HepG2 (cell line): ENCODE results near the gene AMPD2. TPM values are rescaled to one million over a fixed set of nuclear protein-coding genes. Genes with fewer than 3 reads are reported as not detected.
A peak's percentile ranks its signal among the peaks of the same experiment; 100 is the strongest.

Source experiments
- ATAC-seq: fragments of 200-7000 bp; cut with Tn5 transposase; 3 replicates; pipeline ENCODE4 v1.9.1; 2020; ENCODE audit warnings: mild to moderate bottlenecking, moderate library complexity
- BruUV-seq: library from RNA; stranded (reverse); fragments of 400-500 nt; replicated peaks from 2 replicates; lab custom pipeline; 2021; lab: Mats Ljungman, UMichigan
- CTCF ChIA-PET: fragments of 300-600 bp; formaldehyde crosslinking; extraction: SDS; loops from one replicate; lab custom pipeline; 2021; ENCODE audit warnings: low total read pairs, inconsistent platforms, low intra/inter-chr PET ratio; lab: Yijun Ruan, JAX
- POLR2A ChIA-PET: fragments of 350-600 bp; sonication (Branson Sonifier 250); formaldehyde crosslinking; loops from one replicate; lab custom pipeline; 2020; ENCODE audit warnings: antibody characterized with exemption, inconsistent platforms; lab: Yijun Ruan, JAX
- DNase-seq: peaks from one replicate; pipeline ENCODE4 v3.0.0-alpha.2; 2015; ENCODE audit warnings: low spot score
- FAIRE-seq: peaks from 3 replicates; lab custom pipeline; 2011; peaks lifted over from hg19 to GRCh38; lab: Jason Lieb, UNC
- H2AFZ ChIP-seq: one replicate; pipeline ENCODE4 v1.6.1; 2011; ENCODE audit warnings: low read length, inconsistent platforms
- H3K27ac ChIP-seq: fragments of 300-600 bp; 3 replicates; pipeline ENCODE4 v1.8.0; 2011; ENCODE audit warnings: mixed run types, mild to moderate bottlenecking, mixed read lengths, low read length, inconsistent platforms; ENCODE audit not compliant: insufficient read depth; ENCODE audit errors: extremely low read length
- H3K27me3 ChIP-seq, 2 experiments: fragments of 200-600 bp in 1 of 2; 2 replicates in 1 of 2; 3 replicates in 1 of 2; pipeline versions ENCODE4 v1.6.0 to v1.8.0; 2011; ENCODE audit warnings: low read length in 2 of 2, mild to moderate bottlenecking in 2 of 2, moderate library complexity in 2 of 2, inconsistent platforms in 1 of 2; ENCODE audit not compliant: insufficient read depth in 2 of 2, control insufficient read depth in 1 of 2
- H3K36me3 ChIP-seq, 2 experiments: fragments of 200-600 bp in 1 of 2; replicated peaks in 1 of 2; 2 replicates in 1 of 2; 3 replicates in 1 of 2; pipeline versions ENCODE4 v1.5.1 to v1.8.0; 2011; ENCODE audit warnings: low read length in 2 of 2, inconsistent platforms in 1 of 2; ENCODE audit not compliant: insufficient read depth in 2 of 2, control insufficient read depth in 1 of 2
- H3K4me1 ChIP-seq: 2 replicates; pipeline ENCODE4 v1.5.1; 2012; ENCODE audit warnings: low read length, inconsistent platforms; ENCODE audit not compliant: insufficient read depth
- H3K4me2 ChIP-seq: 2 replicates; pipeline ENCODE4 v1.6.0; 2011; ENCODE audit warnings: low read depth, low read length, inconsistent platforms
- H3K4me3 ChIP-seq, 3 experiments: fragments of 200-600 bp in 1 of 3; sonication (generic), shearing (Covaris generic) in 1 of 3; replicated peaks in 1 of 3; 2 replicates each; pipeline ENCODE4 v1.5.1; 2011 to 2016; ENCODE audit warnings: low read length in 3 of 3, inconsistent platforms in 2 of 3, low read depth in 2 of 3, mild to moderate bottlenecking in 2 of 3, control low read depth in 1 of 3, mixed read lengths in 1 of 3; ENCODE audit not compliant: insufficient read depth in 1 of 3
- H3K79me2 ChIP-seq: one replicate; pipeline ENCODE4 v1.6.1; 2011; ENCODE audit warnings: low read length, inconsistent platforms; ENCODE audit not compliant: insufficient read depth
- H3K9ac ChIP-seq: 2 replicates; pipeline ENCODE4 v1.6.0; 2011; ENCODE audit warnings: mild to moderate bottlenecking, low read depth, low read length, inconsistent platforms; ENCODE audit not compliant: insufficient read depth
- H3K9me3 ChIP-seq: 2 replicates; pipeline ENCODE4 v1.5.1; 2012; ENCODE audit warnings: mild to moderate bottlenecking, low read length
- H4K20me1 ChIP-seq: 2 replicates; pipeline ENCODE4 v1.6.0; 2011; ENCODE audit warnings: inconsistent platforms, mild to moderate bottlenecking, low read length, moderate library complexity; ENCODE audit not compliant: insufficient read depth
- CEBPB ChIP-seq: IDR thresholded peaks from 2 replicates; pipeline ENCODE4 v1.6.1; 2011; ENCODE audit warnings: low read depth, low read length, improper control_type of control experiment, borderline replicate concordance
- SOX13 ChIP-seq, 3 experiments: fragments of 450-650 bp in 1 of 3; sonication (generic) in 1 of 3; formaldehyde crosslinking in 1 of 3; IDR thresholded peaks in 2 of 3; conservative IDR thresholded peaks in 1 of 3; 2 replicates each; pipeline versions ENCODE4 v1.5.0 to v1.6.1; 2016 to 2020; ENCODE audit warnings: antibody characterized with exemption in 1 of 3, mild to moderate bottlenecking in 1 of 3, missing compliant biosample characterization in 1 of 3, missing genetic modification reagents in 1 of 3, moderate library complexity in 1 of 3
- ZBTB21 ChIP-seq: sonication (generic); formaldehyde crosslinking; IDR thresholded peaks from 2 replicates; pipeline ENCODE4 v1.4.0; 2020; ENCODE audit warnings: missing genetic modification reagents
- ZNF446 ChIP-seq: sonication (generic); formaldehyde crosslinking; IDR thresholded peaks from 2 replicates; pipeline ENCODE4 v1.5.0; 2020; ENCODE audit warnings: mild to moderate bottlenecking, missing genetic modification reagents
- ZNF556 ChIP-seq: sonication (generic); formaldehyde crosslinking; IDR thresholded peaks from 2 replicates; pipeline ENCODE4 v1.4.0; 2020; ENCODE audit warnings: mild to moderate bottlenecking, missing genetic modification reagents, borderline replicate concordance
- WGBS: methylation state at CpG from one replicate; pipeline ENCODE4 v1.1.6; 2017; ENCODE audit warnings: low lambda C conversion rate; 5-methylcytosine and 5-hydroxymethylcytosine counted together
- in situ Hi-C: cut with HindIII; loops from 2 replicates; pipeline ENCODE4 v1.10.0; 2017; ENCODE audit warnings: low pct_unique_long_range_greater_than_20kb; ENCODE audit not compliant: extremely low pct_ligation_motif_present
- intact Hi-C: fragments of 100-400 bp; cut with micrococcal nuclease; formaldehyde crosslinking; loops from one replicate; pipeline ENCODE4 v1.10.0; 2022; ENCODE audit not compliant: unreplicated experiment
- polyA plus RNA-seq, 8 experiments: library from polyadenylated mRNA; depleted of rRNA in 3 of 8; stranded (reverse) in 7 of 8; unstranded in 1 of 8; fragments of >200 nt; fragmentation: Illumina TruSeq in 4 of 8; extraction: Trizol in 4 of 8; gene quantifications; 2 replicates each; pipeline versions ENCODE4 v1.2.1 to v1.2.3, GENCODE V29; 2011 to 2016; ENCODE audit warnings: low read depth in 4 of 8, missing spikeins in 1 of 8, mixed read lengths in 1 of 8; ENCODE audit not compliant: insufficient read depth in 1 of 8
- total RNA-seq, 5 experiments: library from RNA; depleted of rRNA; stranded (reverse); fragments of >200 nt; fragmentation: Illumina TruSeq; extraction: Trizol; gene quantifications; 2 replicates each; pipeline ENCODE4 v1.2.3, GENCODE V29; 2016; ENCODE audit warnings: low read depth in 1 of 5
- TF ChIP-seq, protein P1 (sequence below): sonication (generic); formaldehyde crosslinking; conservative IDR thresholded peaks from 2 replicates; pipeline ENCODE4 v1.8.0; 2022; ENCODE audit warnings: mild to moderate bottlenecking, moderate library complexity, missing genetic modification reagents
- TF ChIP-seq, protein P2 (sequence below): IDR thresholded peaks from 2 replicates; pipeline ENCODE4 v1.6.1; 2016; ENCODE audit warnings: control low read depth
- TF ChIP-seq, protein P3 (sequence below): sonication (generic); formaldehyde crosslinking; IDR thresholded peaks from 2 replicates; pipeline ENCODE4 v1.5.1; 2020; ENCODE audit warnings: mild to moderate bottlenecking, missing genetic modification reagents

Gene AMPD2
- total and polyA plus RNA-seq, 2 of the 13 experiments (the other 11 are each of a cell fraction or from before 2014, with no cell fraction given) = 62.3 to 82.0 TPM

DNA sequence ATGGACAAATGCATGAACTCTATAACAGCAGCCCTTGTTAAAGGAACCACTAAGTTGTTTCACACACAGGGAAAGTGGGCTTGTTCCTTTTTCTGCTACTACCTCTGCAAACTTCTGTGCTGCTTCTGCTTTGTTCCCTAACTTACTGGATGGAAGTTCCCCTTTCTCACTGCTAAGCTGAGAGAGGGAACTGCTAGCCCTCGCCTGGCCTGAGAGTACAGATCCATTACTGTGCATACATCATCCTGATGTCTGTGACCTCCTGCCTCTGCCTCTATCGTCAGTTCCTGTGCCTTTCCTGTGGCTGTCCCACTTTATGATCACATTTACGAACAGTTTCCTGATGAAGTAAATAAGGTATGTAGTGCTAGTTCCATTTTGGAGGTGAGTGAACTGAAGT is 3.8 kb upstream of the AMPD2 start:
- in situ Hi-C loops = no loop called here
- Histone ChIP-seq H3K27ac (no peak overlapping the region), H3K4me2 (peak overlapping the region; percentile 69), H4K20me1 (peaks cover under 1% of the 10 kb centered on the region; the same call in 1 of the 2 replicates)
- WGBS = 11% methylated on average over 3 of the region's 3 CpGs
- FAIRE-seq = peak; percentile 42
- TF ChIP-seq ZBTB21 (CRISPR knock-in tag) = peak; percentile 81
- no peak for TF ChIP-seq ZNF446 (CRISPR knock-in tag)
- TF ChIP-seq, all 625 proteins: peak for 1
- H3K36me3 ChIP-seq = no peaks in the 10 kb centered on the region
- no TSS peak for BruUV-seq
- ATAC-seq (no peak), DNase-seq (no peak)
- intact Hi-C loops = loop anchor here (1.0 kb wide), 1 partner anchor 41 kb away; no protein-coding TSS in a partner anchor
- H3K9me3 ChIP-seq = no peaks in the 10 kb centered on the region
- H3K79me2 ChIP-seq = peaks cover 15% of the 10 kb centered on the region
- H3K27me3 ChIP-seq = no peaks in the 10 kb centered on the region; a peak in 1 of 5 replicates
- ChIA-PET POLR2A (interaction anchor here (2.4 kb wide), 1 partner anchor 67 kb away, joined by 24 read pairs; the partner anchor contains the start of gene GNAI3), CTCF (no interaction called here)
- H3K9ac ChIP-seq = no peak overlapping the region
- peak overlapping the region; percentile 48 for H2AFZ ChIP-seq
- H3K4me3 ChIP-seq = peak overlapping the region in 1 of 3 experiments; percentile 25; a peak in 1 of 6 replicates
- peaks cover 65% of the 10 kb centered on the region for H3K4me1 ChIP-seq

DNA sequence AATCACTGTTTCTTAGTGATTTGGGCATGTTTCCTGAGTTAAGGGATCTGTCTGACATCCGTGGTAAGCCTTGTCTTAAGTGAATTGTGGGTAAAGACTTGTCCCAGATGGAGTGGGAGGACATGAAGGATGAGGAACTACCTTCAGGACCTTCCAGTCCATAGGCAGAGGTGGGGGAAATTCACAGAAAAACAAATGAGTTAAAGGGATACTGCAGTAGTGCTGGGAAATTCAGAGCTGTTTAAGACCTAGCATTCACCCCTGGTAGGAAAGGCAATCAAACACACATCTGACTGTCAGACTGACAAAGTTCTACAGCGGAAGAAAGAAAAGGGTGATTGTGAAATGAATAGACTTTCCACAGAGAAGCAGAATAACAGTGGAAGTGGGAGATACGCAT is 3.2 kb upstream of the AMPD2 start:
- Histone ChIP-seq H3K79me2 (peaks cover 20% of the 10 kb centered on the region), H3K27me3 (no peaks in the 10 kb centered on the region; a peak in 1 of 5 replicates), H3K4me2 (peak overlapping the region; percentile 69), H3K4me3 (peak overlapping the region in 1 of 3 experiments; percentile 14; a peak in 1 of 6 replicates), H3K4me1 (peaks cover 62% of the 10 kb centered on the region), H4K20me1 (peaks cover 5% of the 10 kb centered on the region; the same call in 1 of the 2 replicates), H3K9ac (peak overlapping the region; percentile 13; the same call in 1 of the 2 replicates), H3K27ac (peak overlapping the region; percentile 32), H2AFZ (no peak overlapping the region), H3K9me3 (no peaks in the 10 kb centered on the region), H3K36me3 (no peaks in the 10 kb centered on the region)
- peak; percentile 59 for FAIRE-seq
- ATAC-seq = no peak; the same call in 2 of the 3 replicates
- in situ Hi-C loops = no loop called here
- 10% methylated on average over 3 of the region's 3 CpGs for WGBS
- TF ChIP-seq ZNF556 (CRISPR knock-in tag) = no peak
- TF ChIP-seq, protein P1, sequence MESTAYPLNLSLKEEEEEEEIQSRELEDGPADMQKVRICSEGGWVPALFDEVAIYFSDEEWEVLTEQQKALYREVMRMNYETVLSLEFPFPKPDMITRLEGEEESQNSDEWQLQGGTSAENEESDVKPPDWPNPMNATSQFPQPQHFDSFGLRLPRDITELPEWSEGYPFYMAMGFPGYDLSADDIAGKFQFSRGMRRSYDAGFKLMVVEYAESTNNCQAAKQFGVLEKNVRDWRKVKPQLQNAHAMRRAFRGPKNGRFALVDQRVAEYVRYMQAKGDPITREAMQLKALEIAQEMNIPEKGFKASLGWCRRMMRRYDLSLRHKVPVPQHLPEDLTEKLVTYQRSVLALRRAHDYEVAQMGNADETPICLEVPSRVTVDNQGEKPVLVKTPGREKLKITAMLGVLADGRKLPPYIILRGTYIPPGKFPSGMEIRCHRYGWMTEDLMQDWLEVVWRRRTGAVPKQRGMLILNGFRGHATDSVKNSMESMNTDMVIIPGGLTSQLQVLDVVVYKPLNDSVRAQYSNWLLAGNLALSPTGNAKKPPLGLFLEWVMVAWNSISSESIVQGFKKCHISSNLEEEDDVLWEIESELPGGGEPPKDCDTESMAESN = no peak
- TF ChIP-seq CEBPB = 0 out of 2 replicates have a peak, but pooled peaks have one; percentile 14
- TF ChIP-seq, protein P2, sequence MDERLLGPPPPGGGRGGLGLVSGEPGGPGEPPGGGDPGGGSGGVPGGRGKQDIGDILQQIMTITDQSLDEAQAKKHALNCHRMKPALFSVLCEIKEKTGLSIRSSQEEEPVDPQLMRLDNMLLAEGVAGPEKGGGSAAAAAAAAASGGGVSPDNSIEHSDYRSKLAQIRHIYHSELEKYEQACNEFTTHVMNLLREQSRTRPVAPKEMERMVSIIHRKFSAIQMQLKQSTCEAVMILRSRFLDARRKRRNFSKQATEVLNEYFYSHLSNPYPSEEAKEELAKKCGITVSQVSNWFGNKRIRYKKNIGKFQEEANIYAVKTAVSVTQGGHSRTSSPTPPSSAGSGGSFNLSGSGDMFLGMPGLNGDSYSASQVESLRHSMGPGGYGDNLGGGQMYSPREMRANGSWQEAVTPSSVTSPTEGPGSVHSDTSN (CRISPR knock-in tag) = no peak
- TF ChIP-seq, protein P3, sequence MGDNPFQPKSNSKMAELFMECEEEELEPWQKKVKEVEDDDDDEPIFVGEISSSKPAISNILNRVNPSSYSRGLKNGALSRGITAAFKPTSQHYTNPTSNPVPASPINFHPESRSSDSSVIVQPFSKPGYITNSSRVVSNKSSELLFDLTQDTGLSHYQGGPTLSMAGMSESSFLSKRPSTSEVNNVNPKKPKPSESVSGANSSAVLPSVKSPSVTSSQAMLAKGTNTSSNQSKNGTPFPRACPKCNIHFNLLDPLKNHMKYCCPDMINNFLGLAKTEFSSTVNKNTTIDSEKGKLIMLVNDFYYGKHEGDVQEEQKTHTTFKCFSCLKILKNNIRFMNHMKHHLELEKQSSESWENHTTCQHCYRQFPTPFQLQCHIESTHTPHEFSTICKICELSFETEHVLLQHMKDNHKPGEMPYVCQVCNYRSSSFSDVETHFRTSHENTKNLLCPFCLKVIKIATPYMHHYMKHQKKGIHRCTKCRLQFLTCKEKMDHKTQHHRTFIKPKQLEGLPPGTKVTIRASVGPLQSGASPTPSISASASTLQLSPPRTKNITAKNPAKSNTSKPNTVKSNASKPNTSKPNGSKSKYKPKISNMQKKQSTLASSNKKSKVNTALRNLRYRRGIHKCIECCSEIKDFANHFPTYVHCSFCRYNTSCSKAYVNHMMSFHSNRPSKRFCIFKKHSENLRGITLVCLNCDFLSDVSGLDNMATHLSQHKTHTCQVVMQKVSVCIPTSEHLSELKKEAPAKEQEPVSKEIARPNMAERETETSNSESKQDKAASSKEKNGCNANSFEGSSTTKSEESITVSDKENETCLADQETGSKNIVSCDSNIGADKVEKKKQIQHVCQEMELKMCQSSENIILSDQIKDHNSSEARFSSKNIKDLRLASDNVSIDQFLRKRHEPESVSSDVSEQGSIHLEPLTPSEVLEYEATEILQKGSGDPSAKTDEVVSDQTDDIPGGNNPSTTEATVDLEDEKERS (CRISPR knock-in tag) = no peak
- no peak for TF ChIP-seq SOX13 (IDR thresholded peaks at IDR 0.05)
- 0 out of 4 replicates have a peak, but pooled peaks of 1 of the 2 experiments have one; percentile 4 for TF ChIP-seq SOX13 (CRISPR knock-in tag; conservative IDR thresholded peaks at IDR 0.05 in 1 of 2, IDR thresholded peaks at IDR 0.05 in 1 of 2)
- ChIA-PET POLR2A (interaction anchor here (1.5 to 2.4 kb wide), 2 partner anchors 24 to 68 kb away, joined by 5 to 24 read pairs; partner anchors contain the start of gene GNAI3), CTCF (no interaction called here)
- DNase-seq = no peak
- no TSS peak for BruUV-seq
- intact Hi-C loops = no loop called here
